Tibial nerve (tissue), 4 donors: ENCODE data around the gene FGD3. TPM values are rescaled to one million over a fixed set of nuclear protein-coding genes. Genes with fewer than 3 reads are reported as not detected.

Experiments used
- DNase-seq, 2 donors: peaks; one replicate each; pipeline ENCODE4 v3.0.0-alpha.2; 2019; ENCODE audit warnings: low spot score in 2 of 2
- H3K27ac ChIP-seq, 4 donors: fragments of 200-600 bp; sonication (generic) in 3 of 4; one replicate each; pipeline ENCODE4 v1.5.1; 2017 to 2019; ENCODE audit warnings: mild to moderate bottlenecking in 1 of 4
- H3K27me3 ChIP-seq, 2 donors: fragments of 200-600 bp; sonication (generic) in 1 of 2; one replicate each; pipeline versions ENCODE4 v1.5.1 to v1.6.0; 2017 to 2019
- H3K36me3 ChIP-seq, 3 donors: fragments of 200-600 bp; sonication (generic); one replicate each; pipeline ENCODE4 v1.5.1; 2018 to 2019
- H3K4me1 ChIP-seq, 4 donors: fragments of 200-600 bp; sonication (generic) in 3 of 4; one replicate each; pipeline ENCODE4 v1.5.1; 2017 to 2019
- H3K4me3 ChIP-seq, 4 donors: fragments of 200-600 bp; sonication (generic) in 3 of 4; one replicate each; pipeline ENCODE4 v1.5.1; 2017 to 2019; ENCODE audit warnings: mild to moderate bottlenecking in 1 of 4, moderate library complexity in 1 of 4
- H3K9me3 ChIP-seq, 4 donors: fragments of 200-600 bp; sonication (generic) in 3 of 4; one replicate each; pipeline ENCODE4 v1.5.1; 2017 to 2019
- EP300 ChIP-seq, 2 donors: sonication (generic); formaldehyde crosslinking; IDR thresholded peaks; one replicate each; pipeline ENCODE4 v1.6.1; 2017; ENCODE audit warnings: antibody characterized with exemption in 2 of 2, mild to moderate bottlenecking in 1 of 2
- POLR2A ChIP-seq, 2 donors: fragments of 450-650 bp; IDR thresholded peaks; one replicate each; pipeline ENCODE4 v1.6.1; 2017; ENCODE audit warnings: antibody characterized with exemption in 2 of 2, mild to moderate bottlenecking in 2 of 2, moderate library complexity in 2 of 2
- WGBS, 2 donors: methylation state at CpG; one replicate each; pipeline ENCODE4 v1.1.5; 2018; 5-methylcytosine and 5-hydroxymethylcytosine counted together
- total RNA-seq, 4 donors: library from RNA; depleted of rRNA; stranded (reverse); fragments of >200 nt; gene quantifications; one replicate each; pipeline ENCODE4 v1.1.0, GENCODE V29; 2016
- TF ChIP-seq, protein P1 (sequence below), 5 experiments: fragments of 200-600 bp in 3 of 5; fragments of 450-650 bp in 2 of 5; sonication (generic) in 3 of 5; IDR thresholded peaks; one replicate each; pipeline ENCODE4 v1.5.1; 2016 to 2019; ENCODE audit warnings: antibody characterized with exemption in 5 of 5, mild to moderate bottlenecking in 3 of 5, moderate library complexity in 2 of 5

The FGD3 gene
- total RNA-seq, 4 donors from 2014 or later = 6.7 to 13.8 (median 7.3) TPM

DNA sequence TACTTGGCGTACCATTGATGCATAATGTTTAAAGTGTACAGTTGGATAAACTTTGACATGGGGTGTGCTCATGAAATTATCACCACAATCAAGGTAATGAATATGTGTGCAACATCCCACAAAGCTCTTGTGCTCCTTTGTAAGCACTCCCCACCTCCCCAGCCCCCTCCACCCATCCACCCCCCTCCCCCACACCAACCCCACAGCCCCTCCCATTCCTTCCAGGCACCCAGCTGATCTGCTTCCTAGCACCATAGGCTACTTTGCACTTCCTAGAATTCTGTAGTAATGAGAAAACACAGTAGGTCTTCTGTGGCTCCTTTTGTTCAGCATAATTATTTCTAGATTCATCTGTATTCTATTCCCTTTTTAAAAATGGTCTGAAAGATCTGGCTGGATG is 24.5 kb downstream of the FGD3 start:
- TF ChIP-seq EP300 (IDR thresholded peaks at IDR 0.05) (no peak), POLR2A (IDR thresholded peaks at IDR 0.05) (no peak)
- TF ChIP-seq, protein P1, sequence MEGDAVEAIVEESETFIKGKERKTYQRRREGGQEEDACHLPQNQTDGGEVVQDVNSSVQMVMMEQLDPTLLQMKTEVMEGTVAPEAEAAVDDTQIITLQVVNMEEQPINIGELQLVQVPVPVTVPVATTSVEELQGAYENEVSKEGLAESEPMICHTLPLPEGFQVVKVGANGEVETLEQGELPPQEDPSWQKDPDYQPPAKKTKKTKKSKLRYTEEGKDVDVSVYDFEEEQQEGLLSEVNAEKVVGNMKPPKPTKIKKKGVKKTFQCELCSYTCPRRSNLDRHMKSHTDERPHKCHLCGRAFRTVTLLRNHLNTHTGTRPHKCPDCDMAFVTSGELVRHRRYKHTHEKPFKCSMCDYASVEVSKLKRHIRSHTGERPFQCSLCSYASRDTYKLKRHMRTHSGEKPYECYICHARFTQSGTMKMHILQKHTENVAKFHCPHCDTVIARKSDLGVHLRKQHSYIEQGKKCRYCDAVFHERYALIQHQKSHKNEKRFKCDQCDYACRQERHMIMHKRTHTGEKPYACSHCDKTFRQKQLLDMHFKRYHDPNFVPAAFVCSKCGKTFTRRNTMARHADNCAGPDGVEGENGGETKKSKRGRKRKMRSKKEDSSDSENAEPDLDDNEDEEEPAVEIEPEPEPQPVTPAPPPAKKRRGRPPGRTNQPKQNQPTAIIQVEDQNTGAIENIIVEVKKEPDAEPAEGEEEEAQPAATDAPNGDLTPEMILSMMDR (IDR thresholded peaks at IDR 0.05) = no peak
- Histone ChIP-seq H3K4me1 (peaks cover 0 to 9% (median 8%) of the 10 kb centered on the region in 4 donors), H3K4me3 (no peak overlapping the region), H3K27me3 (no peaks in the 10 kb centered on the region), H3K9me3 (no peaks in the 10 kb centered on the region), H3K36me3 (no peaks in the 10 kb centered on the region), H3K27ac (no peak overlapping the region)
- DNase-seq = no peak
- WGBS, 2 donors = 100% methylated on average over 1 of the region's 1 CpG

DNA sequence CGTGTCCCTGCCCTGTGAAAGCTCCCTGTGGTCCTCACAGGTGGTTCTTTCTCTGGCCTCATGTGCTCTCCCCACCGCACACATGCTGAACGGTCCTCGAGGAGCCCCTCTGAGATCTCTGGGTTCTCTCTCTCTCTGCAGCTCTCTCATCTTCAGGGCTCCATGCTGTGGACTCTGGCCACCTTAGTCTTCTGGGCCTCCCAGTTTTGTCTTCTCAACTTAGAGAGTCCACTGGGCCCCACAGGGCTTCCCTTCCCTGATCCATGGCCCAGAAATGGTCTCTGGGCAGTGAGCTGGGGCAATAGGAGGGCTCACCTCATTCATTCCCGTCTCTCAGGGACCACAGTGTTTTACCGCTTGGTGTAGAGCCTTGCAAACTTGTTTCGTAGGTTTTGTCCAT is 26.4 kb downstream of the FGD3 start:
- DNase-seq = no peak

DNA sequence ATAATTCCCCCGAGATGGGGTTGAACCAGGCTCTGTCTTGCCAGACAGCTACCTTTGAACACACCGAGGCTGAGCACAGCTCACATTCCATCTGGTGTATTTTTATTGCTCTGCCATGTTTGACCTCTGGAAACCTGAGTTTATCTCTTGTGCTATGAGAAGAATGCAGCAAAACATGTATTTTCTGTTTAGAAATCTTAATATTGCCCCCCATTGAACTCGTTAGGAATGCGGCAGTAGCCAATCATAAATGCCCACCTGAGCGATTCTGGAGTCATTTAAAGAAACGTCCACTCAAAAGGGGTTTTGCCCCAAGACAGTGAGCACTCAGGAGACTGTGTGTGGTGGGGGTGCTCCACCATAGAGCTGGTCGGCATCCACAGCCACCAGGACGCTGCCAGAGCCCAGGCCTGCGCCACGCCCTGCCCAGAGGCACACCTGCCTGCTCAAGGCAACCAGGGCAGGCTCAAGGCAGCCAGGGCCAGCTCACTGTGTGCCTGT is 26.9 kb downstream of the FGD3 start:
- H3K4me1 ChIP-seq = peaks cover 0 to 13% (median 8%) of the 10 kb centered on the region in 4 donors
- no peak overlapping the region for H3K27ac ChIP-seq
- 66 to 73% methylated on average over 8 to 10 of the region's 10 CpGs for WGBS, 2 donors
- no peak overlapping the region for H3K4me3 ChIP-seq
- H3K9me3 ChIP-seq = no peaks in the 10 kb centered on the region
- H3K36me3 ChIP-seq = no peaks in the 10 kb centered on the region
- no peak for TF ChIP-seq POLR2A (IDR thresholded peaks at IDR 0.05)
- no peak for TF ChIP-seq EP300 (IDR thresholded peaks at IDR 0.05)
- TF ChIP-seq, protein P1 (IDR thresholded peaks at IDR 0.05) = no peak
- H3K27me3 ChIP-seq = no peaks in the 10 kb centered on the region
- no peak for DNase-seq

More for the DNA sequence above, 26.4 kb downstream of the FGD3 start:
- Histone ChIP-seq H3K4me3 (no peak overlapping the region), H3K27me3 (no peaks in the 10 kb centered on the region), H3K4me1 (peaks cover 0 to 13% (median 8%) of the 10 kb centered on the region in 4 donors), H3K36me3 (no peaks in the 10 kb centered on the region), H3K9me3 (no peaks in the 10 kb centered on the region), H3K27ac (no peak overlapping the region)
- TF ChIP-seq, protein P1 (IDR thresholded peaks at IDR 0.05) = no peak
- no peak for TF ChIP-seq EP300 (IDR thresholded peaks at IDR 0.05)
- no peak for TF ChIP-seq POLR2A (IDR thresholded peaks at IDR 0.05)
- WGBS, 2 donors = 84 to 87% methylated on average over 7 of the region's 7 CpGs

DNA sequence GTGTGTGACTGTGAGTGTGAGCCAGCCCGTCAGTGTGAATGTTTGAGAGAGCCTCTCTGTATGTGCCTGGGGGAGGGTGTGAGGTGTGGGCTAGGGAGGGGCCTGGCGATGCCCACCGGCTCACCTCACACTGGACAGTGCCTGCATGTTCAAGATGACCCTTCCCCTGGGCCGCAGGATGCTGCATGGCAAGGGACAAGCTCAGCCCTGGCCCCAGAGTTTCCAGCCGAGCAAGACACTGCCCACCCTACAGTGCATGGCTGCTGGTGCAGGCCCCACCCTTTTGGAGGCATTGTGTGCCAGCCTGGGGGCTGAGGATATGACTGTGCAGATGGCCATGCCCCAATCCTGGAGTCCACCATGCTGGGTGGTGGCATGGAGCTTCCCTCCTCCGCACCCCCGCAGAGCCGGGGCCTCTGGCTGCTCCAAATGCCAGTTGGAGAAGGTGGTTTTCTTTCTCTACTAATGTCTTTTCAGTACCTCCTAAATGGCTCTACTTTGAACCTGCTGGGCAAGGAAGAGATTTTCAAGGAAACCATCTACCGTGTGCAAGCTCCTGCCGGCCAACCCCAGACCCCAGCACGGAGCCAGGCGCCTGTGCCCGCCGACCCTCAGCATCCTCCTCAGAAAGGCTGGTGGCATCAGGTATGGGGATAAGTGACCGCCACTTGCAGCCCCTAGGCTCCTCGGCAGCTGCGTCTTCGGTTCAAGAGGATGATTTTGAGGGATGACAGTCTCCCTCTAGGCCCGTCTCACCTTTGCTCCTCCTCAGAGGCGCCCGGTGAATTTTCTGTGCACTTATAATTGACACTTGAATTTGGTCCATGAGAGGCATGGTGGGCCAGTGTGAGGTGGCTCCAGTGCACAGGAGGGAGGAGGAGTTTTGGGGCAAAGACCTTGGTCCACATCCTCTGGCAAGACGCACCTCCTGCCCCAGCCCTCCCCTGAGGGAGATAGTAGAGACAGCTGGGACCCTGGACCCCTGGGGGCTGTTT is 27.7 kb downstream of the FGD3 start:
- no peak for DNase-seq
- Histone ChIP-seq H3K4me1 (peaks cover 0 to 13% (median 5%) of the 10 kb centered on the region in 4 donors), H3K9me3 (no peaks in the 10 kb centered on the region), H3K4me3 (no peak overlapping the region), H3K27ac (no peak overlapping the region), H3K36me3 (no peaks in the 10 kb centered on the region), H3K27me3 (no peaks in the 10 kb centered on the region)
- 84 to 86% methylated on average over 19 to 20 of the region's 22 CpGs for WGBS, 2 donors
- no peak for TF ChIP-seq EP300 (IDR thresholded peaks at IDR 0.05)
- TF ChIP-seq, protein P1 (IDR thresholded peaks at IDR 0.05) = no peak
- TF ChIP-seq POLR2A (IDR thresholded peaks at IDR 0.05) = no peak

DNA sequence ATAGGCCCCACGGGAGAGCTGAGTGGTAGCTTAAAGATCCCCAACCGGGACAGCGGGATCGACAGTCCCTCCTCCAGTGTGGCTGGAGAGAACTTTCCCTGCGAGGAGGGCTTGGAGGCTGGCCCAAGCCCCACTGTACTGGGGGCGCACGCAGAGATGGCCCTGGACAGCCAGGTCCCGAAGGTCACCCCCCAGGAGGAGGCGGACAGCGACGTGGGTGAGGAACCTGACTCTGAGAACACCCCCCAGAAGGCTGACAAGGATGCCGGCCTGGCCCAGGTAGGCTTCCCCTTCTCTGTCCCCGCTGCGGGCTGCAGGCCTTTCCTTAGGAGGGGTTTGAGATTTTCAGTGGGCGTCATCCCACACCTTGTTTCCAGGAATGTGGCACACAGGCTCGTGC is 29.1 kb downstream of the FGD3 start:
- Histone ChIP-seq H3K36me3 (no peaks in the 10 kb centered on the region), H3K9me3 (no peaks in the 10 kb centered on the region), H3K27ac (no peak overlapping the region), H3K4me1 (peaks cover 0 to 4% (median 0%) of the 10 kb centered on the region in 4 donors), H3K27me3 (no peaks in the 10 kb centered on the region), H3K4me3 (no peak overlapping the region)
- DNase-seq = no peak
- TF ChIP-seq EP300 (IDR thresholded peaks at IDR 0.05) (no peak), POLR2A (IDR thresholded peaks at IDR 0.05) (no peak)
- TF ChIP-seq, protein P1 (IDR thresholded peaks at IDR 0.05) = no peak
- WGBS, 2 donors = 86 to 94% methylated on average over 8 to 16 of the region's 16 CpGs
